Measurements from ENCODE around the gene NINJ2.

GRCh38 chr12:570921-571794, 92.1 kb downstream of the NINJ2 start:
- TF ChIP-seq POLR2A (IDR thresholded peaks at IDR 0.05) (no peak), CTCF (IDR thresholded peaks at IDR 0.05) (no peak)

Data from body of pancreas (tissue), 4 donors.